Liver (tissue), 3 donors: Measurements from ENCODE around the gene FOXS1.

Experiments
- EGR1 ChIP-seq, 2 donors: IDR thresholded peaks; 2 replicates each; pipeline ENCODE4 v1.6.1; 2016 to 2018; ENCODE audit warnings: antibody characterized with exemption in 2 of 2, low read depth in 2 of 2
- FOXA1 ChIP-seq: IDR thresholded peaks from 2 replicates; pipeline ENCODE4 v1.6.1; 2016; ENCODE audit warnings: antibody characterized with exemption
- RXRA ChIP-seq, 2 donors: IDR thresholded peaks; 2 replicates each; pipeline ENCODE4 v1.6.1; 2017 to 2018; ENCODE audit warnings: antibody characterized with exemption in 2 of 2, mild to moderate bottlenecking in 1 of 2
- SP1 ChIP-seq: IDR thresholded peaks from 2 replicates; pipeline ENCODE4 v1.6.1; 2018; ENCODE audit warnings: antibody characterized with exemption, mild to moderate bottlenecking
- TAF1 ChIP-seq: conservative IDR thresholded peaks from 2 replicates; pipeline ENCODE4 v1.6.1; 2016; ENCODE audit warnings: antibody characterized with exemption, mild to moderate bottlenecking
- YY1 ChIP-seq: IDR thresholded peaks from 2 replicates; pipeline ENCODE4 v1.6.1; 2016; ENCODE audit warnings: antibody characterized with exemption, mild to moderate bottlenecking
- TF ChIP-seq, protein P1 (sequence below): fragments of 150-350 bp; IDR thresholded peaks from 2 replicates; pipeline ENCODE4 v1.5.1; 2017; ENCODE audit warnings: improper control_type of control experiment, low read depth, low read length; ENCODE audit not compliant: missing input control
- TF ChIP-seq, protein P2 (sequence below): IDR thresholded peaks from 2 replicates; pipeline ENCODE4 v1.6.1; 2016; ENCODE audit warnings: antibody characterized with exemption
- TF ChIP-seq, protein P3 (sequence below): IDR thresholded peaks from 2 replicates; pipeline ENCODE4 v1.6.1; 2016; ENCODE audit warnings: antibody characterized with exemption, mild to moderate bottlenecking
- donor health status: healthy.
- donor health status: healthy.

GRCh38 chr20:31871618-31871954 is 26.2 kb upstream of the FOXS1 start:
- TF ChIP-seq, protein P1, sequence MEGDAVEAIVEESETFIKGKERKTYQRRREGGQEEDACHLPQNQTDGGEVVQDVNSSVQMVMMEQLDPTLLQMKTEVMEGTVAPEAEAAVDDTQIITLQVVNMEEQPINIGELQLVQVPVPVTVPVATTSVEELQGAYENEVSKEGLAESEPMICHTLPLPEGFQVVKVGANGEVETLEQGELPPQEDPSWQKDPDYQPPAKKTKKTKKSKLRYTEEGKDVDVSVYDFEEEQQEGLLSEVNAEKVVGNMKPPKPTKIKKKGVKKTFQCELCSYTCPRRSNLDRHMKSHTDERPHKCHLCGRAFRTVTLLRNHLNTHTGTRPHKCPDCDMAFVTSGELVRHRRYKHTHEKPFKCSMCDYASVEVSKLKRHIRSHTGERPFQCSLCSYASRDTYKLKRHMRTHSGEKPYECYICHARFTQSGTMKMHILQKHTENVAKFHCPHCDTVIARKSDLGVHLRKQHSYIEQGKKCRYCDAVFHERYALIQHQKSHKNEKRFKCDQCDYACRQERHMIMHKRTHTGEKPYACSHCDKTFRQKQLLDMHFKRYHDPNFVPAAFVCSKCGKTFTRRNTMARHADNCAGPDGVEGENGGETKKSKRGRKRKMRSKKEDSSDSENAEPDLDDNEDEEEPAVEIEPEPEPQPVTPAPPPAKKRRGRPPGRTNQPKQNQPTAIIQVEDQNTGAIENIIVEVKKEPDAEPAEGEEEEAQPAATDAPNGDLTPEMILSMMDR: no peak
- TF ChIP-seq FOXA1 (no peak), EGR1 (IDR thresholded peaks at IDR 0.05; ENCODE audit: low read depth in 2 of 2) (no peak), TAF1 (no peak), YY1 (no peak), SP1 (no peak), RXRA (IDR thresholded peaks at IDR 0.05) (no peak)
- TF ChIP-seq, protein P2, sequence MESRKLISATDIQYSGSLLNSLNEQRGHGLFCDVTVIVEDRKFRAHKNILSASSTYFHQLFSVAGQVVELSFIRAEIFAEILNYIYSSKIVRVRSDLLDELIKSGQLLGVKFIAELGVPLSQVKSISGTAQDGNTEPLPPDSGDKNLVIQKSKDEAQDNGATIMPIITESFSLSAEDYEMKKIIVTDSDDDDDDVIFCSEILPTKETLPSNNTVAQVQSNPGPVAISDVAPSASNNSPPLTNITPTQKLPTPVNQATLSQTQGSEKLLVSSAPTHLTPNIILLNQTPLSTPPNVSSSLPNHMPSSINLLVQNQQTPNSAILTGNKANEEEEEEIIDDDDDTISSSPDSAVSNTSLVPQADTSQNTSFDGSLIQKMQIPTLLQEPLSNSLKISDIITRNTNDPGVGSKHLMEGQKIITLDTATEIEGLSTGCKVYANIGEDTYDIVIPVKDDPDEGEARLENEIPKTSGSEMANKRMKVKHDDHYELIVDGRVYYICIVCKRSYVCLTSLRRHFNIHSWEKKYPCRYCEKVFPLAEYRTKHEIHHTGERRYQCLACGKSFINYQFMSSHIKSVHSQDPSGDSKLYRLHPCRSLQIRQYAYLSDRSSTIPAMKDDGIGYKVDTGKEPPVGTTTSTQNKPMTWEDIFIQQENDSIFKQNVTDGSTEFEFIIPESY: no peak
- TF ChIP-seq, protein P3, sequence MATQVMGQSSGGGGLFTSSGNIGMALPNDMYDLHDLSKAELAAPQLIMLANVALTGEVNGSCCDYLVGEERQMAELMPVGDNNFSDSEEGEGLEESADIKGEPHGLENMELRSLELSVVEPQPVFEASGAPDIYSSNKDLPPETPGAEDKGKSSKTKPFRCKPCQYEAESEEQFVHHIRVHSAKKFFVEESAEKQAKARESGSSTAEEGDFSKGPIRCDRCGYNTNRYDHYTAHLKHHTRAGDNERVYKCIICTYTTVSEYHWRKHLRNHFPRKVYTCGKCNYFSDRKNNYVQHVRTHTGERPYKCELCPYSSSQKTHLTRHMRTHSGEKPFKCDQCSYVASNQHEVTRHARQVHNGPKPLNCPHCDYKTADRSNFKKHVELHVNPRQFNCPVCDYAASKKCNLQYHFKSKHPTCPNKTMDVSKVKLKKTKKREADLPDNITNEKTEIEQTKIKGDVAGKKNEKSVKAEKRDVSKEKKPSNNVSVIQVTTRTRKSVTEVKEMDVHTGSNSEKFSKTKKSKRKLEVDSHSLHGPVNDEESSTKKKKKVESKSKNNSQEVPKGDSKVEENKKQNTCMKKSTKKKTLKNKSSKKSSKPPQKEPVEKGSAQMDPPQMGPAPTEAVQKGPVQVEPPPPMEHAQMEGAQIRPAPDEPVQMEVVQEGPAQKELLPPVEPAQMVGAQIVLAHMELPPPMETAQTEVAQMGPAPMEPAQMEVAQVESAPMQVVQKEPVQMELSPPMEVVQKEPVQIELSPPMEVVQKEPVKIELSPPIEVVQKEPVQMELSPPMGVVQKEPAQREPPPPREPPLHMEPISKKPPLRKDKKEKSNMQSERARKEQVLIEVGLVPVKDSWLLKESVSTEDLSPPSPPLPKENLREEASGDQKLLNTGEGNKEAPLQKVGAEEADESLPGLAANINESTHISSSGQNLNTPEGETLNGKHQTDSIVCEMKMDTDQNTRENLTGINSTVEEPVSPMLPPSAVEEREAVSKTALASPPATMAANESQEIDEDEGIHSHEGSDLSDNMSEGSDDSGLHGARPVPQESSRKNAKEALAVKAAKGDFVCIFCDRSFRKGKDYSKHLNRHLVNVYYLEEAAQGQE: no peak
